Kidney epithelial cell (primary cell): Measurements from ENCODE around the gene STOML1. TPM values are rescaled to one million over a fixed set of nuclear protein-coding genes. Genes with fewer than 3 reads are reported as not detected.
"Not testable (repeated sequence)": the region's sequence is repeated elsewhere in the genome, so short reads cannot be mapped to it uniquely, and the experiment has no call there.

Source experiments
- DNase-seq: peaks from one replicate; pipeline ENCODE4 v3.0.0-alpha.2; 2010; ENCODE audit warnings: low read depth
- H3K27me3 ChIP-seq: 2 replicates; pipeline ENCODE4 v1.6.0; 2011; ENCODE audit warnings: low read length; ENCODE audit not compliant: control insufficient read depth, insufficient read depth
- H3K36me3 ChIP-seq: 2 replicates; pipeline ENCODE4 v1.5.1; 2011; ENCODE audit warnings: low read length; ENCODE audit not compliant: control insufficient read depth, insufficient read depth
- H3K4me3 ChIP-seq: 2 replicates; pipeline ENCODE4 v1.5.1; 2011; ENCODE audit warnings: low read depth, mild to moderate bottlenecking, control low read depth, low read length
- total RNA-seq: library from RNA; depleted of rRNA; stranded (reverse); fragments of >200 nt; gene quantifications from 2 replicates; pipeline ENCODE4 v1.2.3, GENCODE V29; 2015
- TF ChIP-seq, protein P1 (sequence below): IDR thresholded peaks from 2 replicates; pipeline ENCODE4 v1.5.1; 2011; ENCODE audit warnings: mild to moderate bottlenecking, moderate library complexity, low read length, control low read depth, inconsistent platforms; ENCODE audit not compliant: insufficient read depth, poor library complexity, severe bottlenecking

STOML1 gene
- total RNA-seq, 1 donor from 2014 or later: 18.3 TPM

DNA sequence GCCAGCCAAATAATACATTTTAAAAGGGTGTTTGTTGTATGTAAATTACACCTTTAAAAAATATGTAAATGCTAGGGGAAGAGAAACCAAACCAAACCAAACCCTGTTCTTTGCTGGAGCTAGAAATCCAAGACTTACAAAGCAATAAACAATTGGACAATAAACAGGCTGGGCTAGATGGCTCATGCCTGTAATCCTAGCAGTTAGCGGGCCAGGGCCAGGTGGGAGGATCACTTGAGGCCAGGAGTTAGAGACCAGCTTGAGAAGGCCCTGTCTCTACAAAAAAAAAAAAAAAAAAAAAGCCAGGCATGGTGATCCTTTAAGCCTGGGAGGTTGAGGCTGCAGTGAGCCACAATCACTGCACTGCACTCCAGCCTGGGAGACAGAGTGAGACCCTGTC lies 12.5 kb downstream of the STOML1 start:
- H3K36me3 ChIP-seq: no peaks in the 10 kb centered on the region
- H3K4me3 ChIP-seq: no peak overlapping the region
- DNase-seq: no peak
- H3K27me3 ChIP-seq: no peaks in the 10 kb centered on the region
- TF ChIP-seq, protein P1, sequence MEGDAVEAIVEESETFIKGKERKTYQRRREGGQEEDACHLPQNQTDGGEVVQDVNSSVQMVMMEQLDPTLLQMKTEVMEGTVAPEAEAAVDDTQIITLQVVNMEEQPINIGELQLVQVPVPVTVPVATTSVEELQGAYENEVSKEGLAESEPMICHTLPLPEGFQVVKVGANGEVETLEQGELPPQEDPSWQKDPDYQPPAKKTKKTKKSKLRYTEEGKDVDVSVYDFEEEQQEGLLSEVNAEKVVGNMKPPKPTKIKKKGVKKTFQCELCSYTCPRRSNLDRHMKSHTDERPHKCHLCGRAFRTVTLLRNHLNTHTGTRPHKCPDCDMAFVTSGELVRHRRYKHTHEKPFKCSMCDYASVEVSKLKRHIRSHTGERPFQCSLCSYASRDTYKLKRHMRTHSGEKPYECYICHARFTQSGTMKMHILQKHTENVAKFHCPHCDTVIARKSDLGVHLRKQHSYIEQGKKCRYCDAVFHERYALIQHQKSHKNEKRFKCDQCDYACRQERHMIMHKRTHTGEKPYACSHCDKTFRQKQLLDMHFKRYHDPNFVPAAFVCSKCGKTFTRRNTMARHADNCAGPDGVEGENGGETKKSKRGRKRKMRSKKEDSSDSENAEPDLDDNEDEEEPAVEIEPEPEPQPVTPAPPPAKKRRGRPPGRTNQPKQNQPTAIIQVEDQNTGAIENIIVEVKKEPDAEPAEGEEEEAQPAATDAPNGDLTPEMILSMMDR: no peak

GRCh38 chr15:73978896-73979295 lies 13.2 kb downstream of the STOML1 start:
- Histone ChIP-seq H3K4me3 (no peak overlapping the region), H3K36me3 (no peaks in the 10 kb centered on the region), H3K27me3 (no peaks in the 10 kb centered on the region)
- DNase-seq: no peak
- TF ChIP-seq, protein P1: no peak

- DNase-seq, H3K36me3 ChIP-seq: not testable (repeated sequence)
Observed at GRCh38 chr15:73975440-73976125, 16.5 kb downstream of the STOML1 start.

GRCh38 chr15:73973683-73974200 lies 18.4 kb downstream of the STOML1 start:
- not testable (repeated sequence) for H3K36me3 ChIP-seq, DNase-seq, H3K4me3 ChIP-seq, H3K27me3 ChIP-seq

More at GRCh38 chr15:73975440-73976125, 16.5 kb downstream of the STOML1 start:
- not testable (repeated sequence) for H3K4me3 ChIP-seq, H3K27me3 ChIP-seq

DNA sequence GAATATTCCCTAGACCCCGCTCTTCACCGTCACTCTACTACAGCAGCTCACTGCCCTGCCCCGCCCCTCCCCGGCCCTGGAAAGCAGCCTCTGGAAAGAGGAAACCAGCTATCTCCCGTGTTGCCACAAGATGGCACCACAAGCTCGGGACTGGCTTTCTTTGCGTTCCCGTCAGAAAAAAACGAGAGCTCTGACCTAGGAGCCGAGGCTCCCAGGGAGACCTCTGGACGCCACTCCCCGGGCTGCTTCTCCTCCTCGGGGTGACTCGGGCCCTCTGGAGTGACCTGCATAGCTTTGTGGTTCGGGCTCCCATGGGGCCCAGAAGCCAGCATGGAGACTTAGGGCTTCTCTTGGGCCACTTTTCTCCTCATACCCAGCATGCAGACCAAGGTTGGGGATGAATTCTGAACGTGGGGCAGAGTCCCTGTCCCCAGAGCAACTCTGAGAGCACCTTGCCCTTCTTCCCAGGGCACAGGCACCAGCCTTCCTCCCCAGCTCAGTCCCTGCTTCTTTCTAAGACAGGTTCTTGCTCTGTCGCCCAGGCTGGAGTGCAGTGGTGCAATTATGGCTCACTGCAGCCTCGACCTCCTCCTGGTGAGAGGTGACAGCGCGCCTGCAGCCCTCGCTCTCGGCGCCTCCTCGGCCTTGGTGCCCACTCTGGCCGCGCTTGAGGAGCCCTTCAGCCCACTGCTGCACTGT lies 19.0 kb downstream of the STOML1 start:
- no peaks in the 10 kb centered on the region for H3K36me3 ChIP-seq
- H3K4me3 ChIP-seq: no peak overlapping the region
- no peaks in the 10 kb centered on the region for H3K27me3 ChIP-seq
- no peak for DNase-seq
- TF ChIP-seq, protein P1: peak; percentile 84

GRCh38 chr15:73969151-73969759 lies 22.8 kb downstream of the STOML1 start:
- H3K4me3 ChIP-seq: no peak overlapping the region
- TF ChIP-seq, protein P1: no peak
- DNase-seq: no peak

More at GRCh38 chr15:73969151-73969759, 22.8 kb downstream of the STOML1 start:
- Histone ChIP-seq H3K36me3 (no peaks in the 10 kb centered on the region), H3K27me3 (no peaks in the 10 kb centered on the region)
